ENCODE data around the gene DDC. TPM values are rescaled to one million over a fixed set of nuclear protein-coding genes. Genes with fewer than 3 reads are reported as not detected.

Gene DDC
- total RNA-seq, 1 experiment from 2014 or later = 87.0 TPM

DNA sequence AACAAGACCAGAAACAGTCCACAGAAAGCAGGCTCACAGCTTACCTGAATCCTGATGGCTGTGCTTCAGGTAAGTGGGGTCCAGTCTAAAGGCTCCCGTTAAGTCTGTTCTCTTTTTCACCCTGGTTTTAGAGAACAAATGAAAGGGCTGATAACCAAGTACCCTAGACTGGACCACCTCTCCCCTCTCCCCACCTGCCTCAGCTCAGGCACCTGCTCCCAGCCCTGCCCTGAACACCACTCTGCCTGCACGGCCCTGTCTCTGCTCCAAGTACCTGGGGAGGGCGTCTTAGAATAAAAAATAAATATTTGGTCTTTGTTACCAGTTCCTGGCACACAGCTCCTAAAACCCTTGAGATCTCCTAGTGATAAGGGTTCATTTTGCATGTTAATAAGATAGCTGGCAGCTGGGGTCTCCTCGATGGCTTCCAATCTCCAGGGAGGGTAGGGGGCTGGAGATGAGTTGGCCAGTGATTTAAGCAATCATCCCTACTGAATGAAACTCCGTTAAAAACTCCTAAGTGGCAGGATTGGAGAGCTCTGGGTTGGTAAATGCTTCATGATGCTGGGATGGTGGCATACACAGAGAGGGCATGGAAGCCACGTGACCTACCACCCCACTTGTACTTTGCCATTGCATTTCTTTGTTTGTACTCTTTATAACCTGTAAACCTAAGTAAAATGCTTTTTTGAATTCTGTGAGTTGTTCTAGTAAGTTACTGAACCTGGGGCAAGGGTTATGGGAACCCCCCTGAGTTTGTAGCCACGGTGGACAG, 85.3 kb downstream of the DDC start:
- Mint-ChIP-seq H3K27me3 (ENCODE audit: insufficient read depth, unreplicated experiment) (no peaks in the 10 kb centered on the region), H3K4me1 (ENCODE audit: low read depth, unreplicated experiment) (peaks cover 28% of the 10 kb centered on the region), H3K9me3 (ENCODE audit: unreplicated experiment) (no peaks in the 10 kb centered on the region), H3K4me3 (ENCODE audit: unreplicated experiment) (no peak overlapping the region), H3K36me3 (ENCODE audit: insufficient read depth, unreplicated experiment) (peaks cover 25% of the 10 kb centered on the region), H3K27ac (ENCODE audit: unreplicated experiment) (no peak overlapping the region)
- TF ChIP-seq, protein P1, sequence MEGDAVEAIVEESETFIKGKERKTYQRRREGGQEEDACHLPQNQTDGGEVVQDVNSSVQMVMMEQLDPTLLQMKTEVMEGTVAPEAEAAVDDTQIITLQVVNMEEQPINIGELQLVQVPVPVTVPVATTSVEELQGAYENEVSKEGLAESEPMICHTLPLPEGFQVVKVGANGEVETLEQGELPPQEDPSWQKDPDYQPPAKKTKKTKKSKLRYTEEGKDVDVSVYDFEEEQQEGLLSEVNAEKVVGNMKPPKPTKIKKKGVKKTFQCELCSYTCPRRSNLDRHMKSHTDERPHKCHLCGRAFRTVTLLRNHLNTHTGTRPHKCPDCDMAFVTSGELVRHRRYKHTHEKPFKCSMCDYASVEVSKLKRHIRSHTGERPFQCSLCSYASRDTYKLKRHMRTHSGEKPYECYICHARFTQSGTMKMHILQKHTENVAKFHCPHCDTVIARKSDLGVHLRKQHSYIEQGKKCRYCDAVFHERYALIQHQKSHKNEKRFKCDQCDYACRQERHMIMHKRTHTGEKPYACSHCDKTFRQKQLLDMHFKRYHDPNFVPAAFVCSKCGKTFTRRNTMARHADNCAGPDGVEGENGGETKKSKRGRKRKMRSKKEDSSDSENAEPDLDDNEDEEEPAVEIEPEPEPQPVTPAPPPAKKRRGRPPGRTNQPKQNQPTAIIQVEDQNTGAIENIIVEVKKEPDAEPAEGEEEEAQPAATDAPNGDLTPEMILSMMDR (IDR thresholded peaks at IDR 0.05; ENCODE audit: insufficient read depth in 1 of 2, low read depth in 1 of 2, low read length in 1 of 2, severe bottlenecking in 1 of 2, unreplicated experiment in 1 of 2) = no peak
- Histone ChIP-seq H3K27me3 (replicated peaks; ENCODE audit: control insufficient read depth, insufficient read depth, low read length) (no peaks in the 10 kb centered on the region), H3K4me3 (ENCODE audit: low read depth, low read length) (no peak overlapping the region), H3K4me1 (peaks cover 19% of the 10 kb centered on the region), H3K9me3 (no peaks in the 10 kb centered on the region), H3K36me3 (ENCODE audit: control insufficient read depth, insufficient read depth, low read length) (peaks cover 3% of the 10 kb centered on the region)
- DNase-seq = no peak
- BruUV-seq (replicated peaks) = no TSS peak
- POLR2A ChIA-PET = no interaction called here
- CTCF ChIA-PET = no interaction called here
- intact Hi-C loops (cut with micrococcal nuclease; ENCODE audit: unreplicated experiment) = loop anchor here (10.0 kb wide), 1 partner anchor 685 kb away; no protein-coding TSS in a partner anchor

DNA sequence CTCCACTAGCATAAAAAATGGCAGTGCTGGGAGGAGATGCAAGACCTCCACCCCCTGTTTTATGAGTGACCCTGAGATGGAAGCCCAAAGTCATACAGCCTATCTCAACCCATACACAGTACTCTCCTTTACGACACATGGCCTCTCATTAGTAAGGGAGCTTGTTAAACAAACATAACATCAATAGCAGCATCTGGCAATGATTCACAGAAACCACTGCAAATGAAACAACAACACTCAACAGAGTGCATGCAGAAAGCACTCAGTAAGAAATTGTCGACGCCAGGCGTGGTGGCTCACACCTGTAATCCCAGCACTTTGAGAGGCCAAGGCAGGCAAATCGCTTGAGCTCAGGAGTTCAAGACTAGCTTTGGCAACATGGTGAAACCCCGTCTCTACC, 87.6 kb downstream of the DDC start:
- H3K4me3 ChIP-seq (ENCODE audit: low read depth, low read length) = no peak overlapping the region
- H3K27me3 ChIP-seq (replicated peaks; ENCODE audit: control insufficient read depth, insufficient read depth, low read length) = no peaks in the 10 kb centered on the region
- Mint-ChIP-seq H3K9me3 (ENCODE audit: unreplicated experiment) (no peaks in the 10 kb centered on the region), H3K36me3 (ENCODE audit: insufficient read depth, unreplicated experiment) (peaks cover 29% of the 10 kb centered on the region), H3K4me1 (ENCODE audit: low read depth, unreplicated experiment) (peaks cover 34% of the 10 kb centered on the region), H3K27ac (ENCODE audit: unreplicated experiment) (no peak overlapping the region), H3K27me3 (ENCODE audit: insufficient read depth, unreplicated experiment) (no peaks in the 10 kb centered on the region), H3K4me3 (ENCODE audit: unreplicated experiment) (no peak overlapping the region)
- CTCF ChIA-PET = no interaction called here
- H3K9me3 ChIP-seq = no peaks in the 10 kb centered on the region
- intact Hi-C loops (cut with micrococcal nuclease; ENCODE audit: unreplicated experiment) = loop anchor here (2.0 to 10.0 kb wide), 3 partner anchors 15 to 687 kb away; no protein-coding TSS in a partner anchor
- H3K36me3 ChIP-seq (ENCODE audit: control insufficient read depth, insufficient read depth, low read length) = peaks cover 3% of the 10 kb centered on the region
- peaks cover 19% of the 10 kb centered on the region for H3K4me1 ChIP-seq
- POLR2A ChIA-PET = no interaction called here
- BruUV-seq (replicated peaks) = no TSS peak
- TF ChIP-seq, protein P1 (IDR thresholded peaks at IDR 0.05; ENCODE audit: insufficient read depth in 1 of 2, low read depth in 1 of 2, low read length in 1 of 2, severe bottlenecking in 1 of 2, unreplicated experiment in 1 of 2) = no peak
- DNase-seq = peak; percentile 38 to 52

DNA sequence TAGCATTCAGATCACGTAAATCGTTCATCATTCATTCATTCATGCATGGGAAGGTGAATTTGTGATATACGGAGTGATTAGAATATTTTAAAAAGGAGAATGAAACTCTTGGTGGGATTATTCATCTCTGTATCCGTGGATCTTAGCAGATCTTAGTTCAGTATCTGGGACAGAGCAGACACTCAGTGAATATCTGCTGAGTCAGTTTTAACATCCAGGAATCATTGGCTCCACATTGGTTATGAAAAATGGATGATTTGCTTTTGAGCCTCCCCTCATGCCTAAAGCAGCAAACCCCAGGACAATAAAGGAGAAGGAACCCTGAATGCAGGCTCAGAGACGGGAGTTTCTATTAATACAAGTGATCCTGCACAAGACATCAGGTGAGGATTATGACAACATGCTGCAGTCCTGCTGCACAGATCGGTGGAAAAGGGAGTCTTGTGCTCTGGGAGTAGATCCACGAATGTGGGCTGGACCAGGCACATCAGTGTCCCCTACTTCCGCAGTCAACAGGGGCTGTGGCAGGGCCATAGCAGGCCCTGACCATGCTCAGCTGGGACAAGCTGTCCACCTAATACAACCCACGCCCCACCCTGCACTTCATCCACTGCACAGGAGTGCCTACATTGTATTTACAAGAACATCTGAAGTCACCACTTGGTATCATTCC, 88.1 kb downstream of the DDC start:
- CTCF ChIA-PET = no interaction called here
- H3K9me3 Mint-ChIP-seq (ENCODE audit: unreplicated experiment) = no peaks in the 10 kb centered on the region
- peaks cover 3% of the 10 kb centered on the region for H3K36me3 ChIP-seq (ENCODE audit: control insufficient read depth, insufficient read depth, low read length)

More for the DNA sequence above, 88.1 kb downstream of the DDC start:
- Mint-ChIP-seq H3K4me1 (ENCODE audit: low read depth, unreplicated experiment) (peaks cover 28% of the 10 kb centered on the region), H3K27me3 (ENCODE audit: insufficient read depth, unreplicated experiment) (no peaks in the 10 kb centered on the region), H3K27ac (ENCODE audit: unreplicated experiment) (no peak overlapping the region), H3K4me3 (ENCODE audit: unreplicated experiment) (no peak overlapping the region), H3K36me3 (ENCODE audit: insufficient read depth, unreplicated experiment) (peaks cover 31% of the 10 kb centered on the region)
- Histone ChIP-seq H3K27me3 (replicated peaks; ENCODE audit: control insufficient read depth, insufficient read depth, low read length) (no peaks in the 10 kb centered on the region), H3K4me3 (ENCODE audit: low read depth, low read length) (no peak overlapping the region), H3K4me1 (peaks cover 19% of the 10 kb centered on the region), H3K9me3 (no peaks in the 10 kb centered on the region)
- intact Hi-C loops (cut with micrococcal nuclease; ENCODE audit: unreplicated experiment) = loop anchor here (2.0 to 10.0 kb wide), 3 partner anchors 16 to 688 kb away; no protein-coding TSS in a partner anchor
- POLR2A ChIA-PET = no interaction called here
- TF ChIP-seq, protein P1 (IDR thresholded peaks at IDR 0.05; ENCODE audit: insufficient read depth in 1 of 2, low read depth in 1 of 2, low read length in 1 of 2, severe bottlenecking in 1 of 2, unreplicated experiment in 1 of 2) = no peak
- BruUV-seq (replicated peaks) = no TSS peak
- no peak for DNase-seq

Measured in Caco-2 (cell line).